Right ventricle myocardium inferior (tissue), 1 donor: ENCODE data around the gene SEL1L2. TPM values are rescaled to one million over a fixed set of nuclear protein-coding genes. Genes with fewer than 3 reads are reported as not detected.

Experiments
- total RNA-seq: library from RNA; stranded (reverse); fragmentation: NEBNext Ultra II Directional; extraction: Animal tissue kit (Norgen Biotek cat#: 25700); gene quantifications from one replicate; pipeline ENCODE4 v1.2.1, GENCODE V29; 2021
- donor health status: DM: no; HTN: yes; CAD: no; lungs with severe emphysema.

SEL1L2 gene
- total RNA-seq, 1 donor from 2014 or later: 1.7 TPM

Other genes starting within 250 kb of the SEL1L2 start
- gene ESF1, start 205.7 kb downstream of the SEL1L2 start, total RNA-seq: 12.9 TPM
- gene NDUFAF5, start 205.6 kb downstream of the SEL1L2 start, total RNA-seq: 71.6 TPM
- gene MACROD2, start 4.9 kb upstream of the SEL1L2 start, total RNA-seq: 5.0 TPM